ENCODE measurements around the gene DQX1. TPM values are rescaled to one million over a fixed set of nuclear protein-coding genes. Genes with fewer than 3 reads are reported as not detected.
A peak's percentile ranks its signal among the peaks of the same experiment; 100 is the strongest.

The DQX1 gene
- total RNA-seq, 2 experiments from 2014 or later, result 0.25 to 0.52 TPM

DNA sequence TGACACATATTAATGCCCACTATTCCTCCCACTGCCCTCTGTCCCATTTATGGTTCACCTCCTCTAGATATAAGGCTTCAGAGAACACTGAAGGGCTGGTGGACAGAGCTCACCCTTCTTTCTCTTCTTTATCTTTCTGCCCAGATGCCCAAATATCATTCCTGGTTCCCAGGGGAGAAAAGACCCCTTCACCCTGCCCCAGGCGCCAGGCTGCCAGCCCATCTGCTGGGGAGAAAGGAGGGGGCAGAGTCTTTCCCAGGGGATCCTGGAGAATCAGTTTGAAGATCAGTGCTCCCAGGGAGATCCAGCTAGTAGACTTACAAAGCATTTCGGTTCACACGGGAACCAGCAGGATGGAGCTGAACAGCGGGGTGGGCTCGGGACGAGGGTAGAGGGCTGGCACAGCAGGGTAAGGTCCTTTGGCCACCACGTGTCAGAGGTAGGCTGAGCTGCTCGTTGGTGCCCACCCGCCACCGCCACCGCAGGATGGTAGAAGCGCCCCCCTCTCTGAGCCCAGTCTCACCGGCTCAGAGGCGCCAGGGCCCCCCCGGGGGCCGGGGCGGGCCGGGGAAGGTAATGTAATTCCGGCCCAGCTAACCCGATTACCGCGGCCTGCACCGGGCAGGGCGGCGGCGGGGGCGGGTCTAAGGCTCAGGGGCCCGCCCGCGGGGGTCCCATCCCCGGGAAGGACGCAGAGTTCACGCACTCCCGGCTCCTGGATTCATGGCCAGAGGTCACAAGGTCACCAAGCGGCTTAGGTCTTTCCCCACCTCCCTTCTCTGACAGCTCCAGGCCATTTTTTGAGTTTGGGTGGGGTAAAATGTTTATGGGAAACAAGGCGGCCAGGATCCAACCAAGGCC, 13.1 kb downstream of the DQX1 start:
- Mint-ChIP-seq H3K4me3 (no peak overlapping the region), H3K36me3 (ENCODE audit: low read depth) (peaks cover 12% of the 10 kb centered on the region)
- CTCF ChIA-PET, result interaction anchor here (0.8 to 2.7 kb wide), 6 partner anchors 9 to 73 kb away, joined by 3 to 9 read pairs (median 3); partner anchors contain the start of genes AUP1 and HTRA2

DNA sequence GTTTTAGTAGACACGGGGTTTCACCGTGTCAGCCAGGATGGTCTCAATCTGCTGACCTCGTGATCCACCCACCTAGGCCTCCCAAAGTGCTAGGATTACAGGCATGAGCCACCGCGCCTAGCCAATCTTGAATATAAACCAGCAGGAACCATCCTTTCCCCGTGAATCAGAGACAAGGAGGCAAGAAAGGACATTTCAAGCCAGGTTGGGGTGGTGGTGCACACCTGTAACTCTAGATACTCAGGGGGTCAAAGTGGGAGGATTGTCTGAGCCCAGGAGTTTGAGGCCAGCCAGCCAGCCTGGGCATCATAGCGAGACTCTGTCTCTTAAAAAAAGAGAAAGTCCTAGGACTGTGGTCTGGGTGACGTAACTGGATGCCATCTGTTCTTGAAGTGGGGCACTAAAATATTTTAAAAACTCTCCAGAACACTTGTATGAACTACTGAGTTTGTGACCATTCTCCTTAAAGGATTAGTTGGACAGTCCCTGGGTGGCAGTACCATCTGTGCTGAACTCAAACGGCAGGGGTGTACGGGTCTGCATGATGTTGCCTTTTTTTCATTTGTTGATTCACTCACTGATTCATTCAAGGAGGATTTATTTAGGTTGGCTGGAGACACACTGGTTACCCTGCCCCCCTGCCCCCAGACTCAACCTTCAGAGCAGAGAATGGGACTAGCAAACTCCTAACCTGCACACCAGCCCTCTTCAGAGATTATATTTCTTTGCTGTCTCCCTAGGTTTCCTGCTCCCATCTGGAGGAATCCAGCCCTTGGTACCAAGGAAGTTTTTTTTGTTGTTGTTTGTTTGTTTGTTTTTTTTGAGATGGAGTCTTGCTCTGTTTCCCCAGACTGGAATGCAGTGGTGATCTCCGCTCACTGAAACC, 14.7 kb downstream of the DQX1 start:
- Mint-ChIP-seq H3K4me1 (peaks cover 48% of the 10 kb centered on the region), H3K4me3 (no peak overlapping the region), H3K9me3 (no peaks in the 10 kb centered on the region), H3K27me3 (peaks cover 48% of the 10 kb centered on the region), H3K27ac (no peak overlapping the region), H3K36me3 (ENCODE audit: low read depth) (peaks cover 13% of the 10 kb centered on the region)
- CTCF ChIA-PET, result interaction anchor here (0.7 kb wide), 1 partner anchor 13 kb away, joined by 3 read pairs; no protein-coding TSS in a partner anchor
- POLR2A ChIA-PET, result interaction anchor here (0.5 kb wide), 1 partner anchor 598 kb away, joined by 4 read pairs; no protein-coding TSS in a partner anchor
- DNase-seq, result no peak

More for the DNA sequence above, 13.1 kb downstream of the DQX1 start:
- Mint-ChIP-seq H3K27me3 (peaks cover 64% of the 10 kb centered on the region), H3K9me3 (no peaks in the 10 kb centered on the region), H3K4me1 (peaks cover 45% of the 10 kb centered on the region), H3K27ac (no peak overlapping the region)
- DNase-seq, result no peak
- POLR2A ChIA-PET, result no interaction called here

DNA sequence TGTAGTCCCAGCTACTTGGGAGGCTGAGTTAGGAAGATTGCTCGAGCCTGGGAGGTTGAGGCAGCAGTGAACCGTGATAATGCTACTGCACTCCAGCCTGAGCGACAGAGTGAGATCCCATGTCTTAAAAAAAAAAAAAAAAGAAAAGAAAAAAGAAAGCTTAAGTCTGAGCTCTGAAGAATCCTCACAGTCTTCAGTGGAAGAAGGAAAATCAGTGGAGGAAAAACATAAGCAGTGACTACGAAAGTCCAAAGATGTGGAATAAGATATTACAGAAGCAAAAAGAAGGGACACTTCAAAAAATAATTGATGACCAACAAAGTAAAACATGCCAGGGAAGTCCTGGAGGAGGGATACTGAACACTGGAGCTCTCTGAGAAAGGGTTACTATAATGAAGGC, 15.8 kb downstream of the DQX1 start:
- no peaks in the 10 kb centered on the region for H3K9me3 Mint-ChIP-seq
- CTCF ChIA-PET, result interaction anchor here (0.6 to 2.4 kb wide), 6 partner anchors 9 to 274 kb away, joined by 3 to 10 read pairs (median 4); partner anchors contain the start of genes CCDC142 and TTC31
- H3K4me3 Mint-ChIP-seq, result no peak overlapping the region
- peaks cover 47% of the 10 kb centered on the region for H3K4me1 Mint-ChIP-seq
- peaks cover 41% of the 10 kb centered on the region for H3K27me3 Mint-ChIP-seq
- no peak for DNase-seq
- peaks cover 18% of the 10 kb centered on the region for H3K36me3 Mint-ChIP-seq (ENCODE audit: low read depth)
- H3K27ac Mint-ChIP-seq, result no peak overlapping the region
- POLR2A ChIA-PET, result interaction anchor here (0.5 kb wide), 1 partner anchor 597 kb away, joined by 4 read pairs; no protein-coding TSS in a partner anchor

DNA sequence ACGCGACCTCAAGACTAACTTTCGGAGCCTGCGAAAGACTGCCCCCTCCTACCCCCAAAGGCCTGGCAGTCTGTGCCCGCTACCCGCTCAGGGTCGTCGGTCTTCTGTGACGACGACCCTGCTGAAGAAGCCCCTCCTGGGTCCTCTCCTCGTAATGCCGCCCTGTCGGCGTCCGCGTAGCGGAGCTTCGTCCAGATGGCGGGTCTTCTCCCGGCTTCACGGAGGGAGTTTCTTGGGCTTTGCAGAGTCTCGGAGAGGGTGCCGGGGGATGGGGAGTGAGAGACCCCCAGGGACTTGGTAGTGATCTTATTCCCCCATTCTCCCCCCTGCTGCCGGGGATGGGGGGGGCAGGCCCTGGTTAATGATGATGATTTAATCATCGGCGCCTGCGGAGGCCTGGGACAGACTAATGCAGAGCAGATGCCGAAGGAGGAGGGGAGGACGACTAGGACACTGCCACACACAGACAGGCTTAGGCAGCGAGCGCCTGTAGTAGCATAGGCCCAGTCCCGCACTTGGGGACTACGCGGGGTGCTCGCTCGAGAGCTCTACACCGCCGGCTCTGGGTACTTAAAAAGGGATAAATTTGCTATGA, 18.0 kb downstream of the DQX1 start:
- peaks cover 56% of the 10 kb centered on the region for H3K4me1 Mint-ChIP-seq
- peaks cover 40% of the 10 kb centered on the region for H3K27me3 Mint-ChIP-seq
- ChIA-PET POLR2A (interaction anchor here (1.2 kb wide), 1 partner anchor 25 kb away, joined by 3 read pairs; the partner anchor contains the start of genes CCDC142 and TTC31), CTCF (interaction anchor here (0.5 to 0.9 kb wide), 2 partner anchors 15 to 56 kb away, joined by 3 to 5 read pairs; no protein-coding TSS in a partner anchor)
- H3K36me3 Mint-ChIP-seq (ENCODE audit: low read depth), result peaks cover 32% of the 10 kb centered on the region
- H3K4me3 Mint-ChIP-seq, result peak overlapping the region; percentile 93
- peak overlapping the region; percentile 100 for H3K27ac Mint-ChIP-seq
- DNase-seq, result peak; percentile 18
- H3K9me3 Mint-ChIP-seq, result no peaks in the 10 kb centered on the region

GRCh38 chr2:74507145-74507925, 18.7 kb downstream of the DQX1 start, which contains the start of gene PCGF1:
Gene PCGF1, minus strand, starts transcription at chr2:74507695. Its CDS starts 27 bp downstream, at chr2:74507668.
- H3K27me3 Mint-ChIP-seq, result peaks cover 40% of the 10 kb centered on the region
- CTCF ChIA-PET, result interaction anchor here (0.9 to 1.4 kb wide), 3 partner anchors 10 to 52 kb away, joined by 3 read pairs; partner anchors contain the start of gene INO80B
- peak within 1 kb of the TSS; percentile 93 for H3K4me3 Mint-ChIP-seq
- H3K36me3 Mint-ChIP-seq (ENCODE audit: low read depth), result peaks cover 30% of the 10 kb centered on the region
- POLR2A ChIA-PET, result interaction anchor here (1.2 kb wide), 1 partner anchor 25 kb away, joined by 3 read pairs; the partner anchor contains the start of genes CCDC142 and TTC31
- peaks cover 60% of the 10 kb centered on the region for H3K4me1 Mint-ChIP-seq
- H3K27ac Mint-ChIP-seq, result peak within 1 kb of the TSS; percentile 100
- DNase-seq, result peak; percentile 99
- no peaks in the 10 kb centered on the region for H3K9me3 Mint-ChIP-seq

GRCh38 chr2:74505448-74506246, 20.4 kb downstream of the DQX1 start:
- no peak overlapping the region for H3K27ac Mint-ChIP-seq
- H3K9me3 Mint-ChIP-seq, result no peaks in the 10 kb centered on the region
- H3K4me1 Mint-ChIP-seq, result peaks cover 65% of the 10 kb centered on the region
- peaks cover 42% of the 10 kb centered on the region for H3K27me3 Mint-ChIP-seq
- ChIA-PET CTCF (interaction anchor here (1.2 to 1.6 kb wide), 3 partner anchors 8 to 26 kb away, joined by 3 read pairs; partner anchors contain the start of genes AUP1 and HTRA2), POLR2A (interaction anchor here (0.5 kb wide), 1 partner anchor 30 kb away, joined by 4 read pairs; no protein-coding TSS in a partner anchor)
- no peak for DNase-seq
- H3K4me3 Mint-ChIP-seq, result peak overlapping the region; percentile 10
- H3K36me3 Mint-ChIP-seq (ENCODE audit: low read depth), result peaks cover 38% of the 10 kb centered on the region

DNA sequence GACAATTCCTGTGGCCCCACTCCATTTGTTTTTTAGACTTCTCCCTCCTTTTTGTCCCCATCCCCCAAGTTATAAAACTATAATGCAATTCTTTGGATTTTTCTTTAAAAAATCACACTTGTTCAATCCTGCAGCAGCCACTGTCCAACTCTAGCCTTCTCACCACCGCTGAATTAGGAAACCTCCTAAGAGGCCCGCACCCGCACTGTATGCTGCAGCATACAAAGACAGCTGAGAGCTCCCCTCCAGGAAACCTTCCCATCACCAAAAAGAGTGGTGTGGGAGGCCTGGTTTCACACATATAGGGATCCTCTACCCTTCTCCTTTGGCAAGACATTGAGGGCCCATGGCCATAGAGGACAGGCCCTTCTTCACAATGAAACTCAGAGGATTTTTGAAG, 21.4 kb downstream of the DQX1 start:
- peaks cover 63% of the 10 kb centered on the region for H3K4me1 Mint-ChIP-seq
- H3K4me3 Mint-ChIP-seq, result peak overlapping the region; percentile 14
- H3K27ac Mint-ChIP-seq, result peak overlapping the region; percentile 60
- DNase-seq, result no peak
- H3K9me3 Mint-ChIP-seq, result no peaks in the 10 kb centered on the region
- ChIA-PET POLR2A (no interaction called here), CTCF (interaction anchor here (0.7 to 3.4 kb wide), 6 partner anchors 9 to 26 kb away, joined by 3 to 16 read pairs (median 4); partner anchors contain the start of genes AUP1, CCDC142, DQX1 and HTRA2)
- H3K36me3 Mint-ChIP-seq (ENCODE audit: low read depth), result peaks cover 38% of the 10 kb centered on the region
- peaks cover 45% of the 10 kb centered on the region for H3K27me3 Mint-ChIP-seq

GRCh38 chr2:74503506-74504475, 22.2 kb downstream of the DQX1 start:
- no peak for DNase-seq
- Mint-ChIP-seq H3K4me1 (peaks cover 67% of the 10 kb centered on the region), H3K36me3 (ENCODE audit: low read depth) (peaks cover 38% of the 10 kb centered on the region), H3K27me3 (peaks cover 50% of the 10 kb centered on the region), H3K9me3 (no peaks in the 10 kb centered on the region), H3K4me3 (peak overlapping the region; percentile 54), H3K27ac (peak overlapping the region; percentile 60)
- CTCF ChIA-PET, result interaction anchor here (0.6 to 3.4 kb wide), 10 partner anchors 10 to 42 kb away, joined by 3 to 16 read pairs (median 3); partner anchors contain the start of genes AUP1, CCDC142, DQX1 and HTRA2
- POLR2A ChIA-PET, result interaction anchor here (0.6 kb wide), 1 partner anchor 76 kb away, joined by 3 read pairs; no protein-coding TSS in a partner anchor

- ChIA-PET CTCF (interaction anchor here (1.2 to 3.4 kb wide), 6 partner anchors 11 to 28 kb away, joined by 3 to 16 read pairs (median 6); partner anchors contain the start of genes AUP1, CCDC142, HTRA2 and TLX2), POLR2A (interaction anchor here (0.6 kb wide), 1 partner anchor 76 kb away, joined by 3 read pairs; no protein-coding TSS in a partner anchor)
- Mint-ChIP-seq H3K27ac (no peak overlapping the region), H3K36me3 (ENCODE audit: low read depth) (peaks cover 40% of the 10 kb centered on the region), H3K9me3 (no peaks in the 10 kb centered on the region), H3K4me3 (peak overlapping the region; percentile 54), H3K27me3 (peaks cover 58% of the 10 kb centered on the region), H3K4me1 (peaks cover 67% of the 10 kb centered on the region)
- DNase-seq, result peak; percentile 38
Observed at GRCh38 chr2:74502720-74503505, 23.1 kb downstream of the DQX1 start.
